CD14-positive monocyte (primary cell): Measurements from ENCODE around the gene KDM5C. TPM values are rescaled to one million over a fixed set of nuclear protein-coding genes. Genes with fewer than 3 reads are reported as not detected.

ENCODE experiments used
- DNase-seq, 3 donors: peaks; one replicate each; pipeline ENCODE4 v3.0.0-alpha.2; 2011 to 2022
- H2AFZ ChIP-seq: 2 replicates; pipeline ENCODE4 v1.6.0; 2012; ENCODE audit warnings: mild to moderate bottlenecking, low read depth, low read length, inconsistent platforms; ENCODE audit not compliant: insufficient read depth, poor library complexity, severe bottlenecking
- H3K27ac ChIP-seq, 2 donors: 1 replicate in 1 of 2; 2 replicates in 1 of 2; pipeline ENCODE4 v1.5.1; 2012 to 2013; ENCODE audit warnings: low read length in 2 of 2, control low read depth in 1 of 2, inconsistent platforms in 1 of 2, low read depth in 1 of 2, mild to moderate bottlenecking in 1 of 2
- H3K27me3 ChIP-seq, 2 donors: one replicate each; pipeline versions ENCODE4 v1.6.0 to v1.6.1; 2011 to 2013; ENCODE audit warnings: low read length in 2 of 2; ENCODE audit not compliant: control insufficient read depth in 2 of 2, insufficient read depth in 2 of 2
- H3K36me3 ChIP-seq, 2 donors: replicated peaks in 1 of 2; 1 replicate in 1 of 2; 2 replicates in 1 of 2; pipeline versions ENCODE4 v1.5.1 to v1.6.1; 2012 to 2013; ENCODE audit warnings: low read length in 2 of 2, control low read depth in 1 of 2, inconsistent platforms in 1 of 2, mild to moderate bottlenecking in 1 of 2; ENCODE audit not compliant: insufficient read depth in 2 of 2, control insufficient read depth in 1 of 2
- H3K4me1 ChIP-seq, 2 donors: 1 replicate in 1 of 2; 2 replicates in 1 of 2; pipeline versions ENCODE4 v1.5.1 to v1.6.1; 2012 to 2013; ENCODE audit warnings: low read length in 2 of 2, control low read depth in 1 of 2, inconsistent platforms in 1 of 2, mild to moderate bottlenecking in 1 of 2, moderate library complexity in 1 of 2; ENCODE audit not compliant: insufficient read depth in 2 of 2, control insufficient read depth in 1 of 2
- H3K4me2 ChIP-seq: replicated peaks from 2 replicates; pipeline ENCODE3; 2012; ENCODE audit warnings: low read length, moderate library complexity, mild to moderate bottlenecking; ENCODE audit not compliant: poor library complexity, severe bottlenecking; ENCODE audit errors: extremely low read depth
- H3K4me3 ChIP-seq, 3 experiments: fragments of 200-600 bp in 1 of 3; sonication (generic) in 1 of 3; replicated peaks in 1 of 3; 1 replicate in 2 of 3; 2 replicates in 1 of 3; pipeline ENCODE4 v1.5.1; 2011 to 2013; ENCODE audit warnings: low read length in 3 of 3, mild to moderate bottlenecking in 3 of 3, control low read depth in 2 of 3, low read depth in 2 of 3, inconsistent platforms in 1 of 3, moderate library complexity in 1 of 3
- H3K79me2 ChIP-seq: 2 replicates; pipeline ENCODE4 v1.6.0; 2012; ENCODE audit warnings: mild to moderate bottlenecking, control low read depth, inconsistent platforms, low read length, moderate library complexity; ENCODE audit not compliant: insufficient read depth
- H3K9ac ChIP-seq: 2 replicates; pipeline ENCODE4 v1.6.0; 2017; ENCODE audit warnings: low read length, mild to moderate bottlenecking; ENCODE audit not compliant: insufficient read depth, poor library complexity, severe bottlenecking
- H3K9me3 ChIP-seq, 2 donors: replicated peaks in 1 of 2; 1 replicate in 1 of 2; 2 replicates in 1 of 2; pipeline versions ENCODE4 v1.5.1 to v1.6.1; 2012 to 2013; ENCODE audit warnings: low read length in 2 of 2, control low read depth in 1 of 2; ENCODE audit not compliant: control insufficient read depth in 1 of 2, insufficient read depth in 1 of 2
- H4K20me1 ChIP-seq: 2 replicates; pipeline ENCODE4 v1.6.0; 2012; ENCODE audit warnings: mild to moderate bottlenecking, low read length, control low read depth, moderate library complexity; ENCODE audit not compliant: insufficient read depth
- H3K27ac Mint-ChIP-seq, 7 donors: one replicate each; pipeline ENCODE4 v1.8.0; 2020; ENCODE audit warnings: mild to moderate bottlenecking in 7 of 7, mixed read lengths in 7 of 7, moderate library complexity in 6 of 7, inconsistent platforms in 2 of 7
- H3K27me3 Mint-ChIP-seq, 3 donors: one replicate each; pipeline ENCODE4 v1.8.0; 2021 to 2022; ENCODE audit warnings: low read depth in 3 of 3, mild to moderate bottlenecking in 3 of 3, mixed read lengths in 3 of 3, moderate library complexity in 3 of 3, inconsistent platforms in 1 of 3
- H3K36me3 Mint-ChIP-seq, 2 donors: one replicate each; pipeline ENCODE4 v1.8.0; 2020; ENCODE audit warnings: mixed read lengths in 2 of 2, inconsistent platforms in 1 of 2, mild to moderate bottlenecking in 1 of 2
- H3K4me1 Mint-ChIP-seq: one replicate; pipeline ENCODE4 v1.8.0; 2020; ENCODE audit warnings: mild to moderate bottlenecking, mixed read lengths
- H3K4me3 Mint-ChIP-seq, 2 donors: one replicate each; pipeline ENCODE4 v1.8.0; 2020; ENCODE audit warnings: mild to moderate bottlenecking in 2 of 2, mixed read lengths in 2 of 2, moderate library complexity in 1 of 2
- H3K9me3 Mint-ChIP-seq, 7 donors: one replicate each; pipeline ENCODE4 v1.8.0; 2020 to 2022; ENCODE audit warnings: mixed read lengths in 7 of 7, mild to moderate bottlenecking in 6 of 7, moderate library complexity in 6 of 7, inconsistent platforms in 2 of 7
- CTCF ChIP-seq: fragments of 200-600 bp; IDR thresholded peaks from one replicate; pipeline ENCODE4 v1.8.0; 2022; ENCODE audit warnings: antibody characterized with exemption, mild to moderate bottlenecking
- WGBS: methylation state at CpG from one replicate; pipeline ENCODE4 v1.1.5; 2013; ENCODE audit warnings: missing lambda C conversion rate; ENCODE audit not compliant: insufficient coverage; 5-methylcytosine and 5-hydroxymethylcytosine counted together
- intact Hi-C, 2 donors: fragments of 100-400 bp; cut with micrococcal nuclease; formaldehyde crosslinking; loops; one replicate each; pipeline versions ENCODE4 v1.15.0 to v1.15.1; 2023
- polyA plus RNA-seq, 3 donors: library from polyadenylated mRNA; depleted of rRNA in 1 of 3; unstranded in 2 of 3; stranded (reverse) in 1 of 3; fragments of 300-500 nt in 2 of 3; fragments of >200 nt in 1 of 3; fragmentation: Illumina TruSeq in 2 of 3; gene quantifications; 1 replicate in 2 of 3; 2 replicates in 1 of 3; pipeline ENCODE4 v1.2.3, GENCODE V29; 2012 to 2021

The KDM5C gene
- polyA plus RNA-seq, 3 donors = 13.3 to 93.6 (median 16.7) TPM

GRCh38 chrX:53255738-53256191 lies 30.8 kb upstream of the KDM5C start:
- H3K4me2 ChIP-seq = no peak overlapping the region
- Mint-ChIP-seq H3K27me3 (peaks cover 8 to 50% (median 20%) of the 10 kb centered on the region in 3 donors), H3K9me3 (peaks cover 0 to 7% (median 0%) of the 10 kb centered on the region in 7 donors), H3K4me3 (no peak overlapping the region), H3K27ac (no peak overlapping the region), H3K36me3 (peaks cover 32 to 41% of the 10 kb centered on the region in 2 donors), H3K4me1 (peaks cover 5% of the 10 kb centered on the region)
- no peak for TF ChIP-seq CTCF
- H3K79me2 ChIP-seq = no peaks in the 10 kb centered on the region
- H3K9ac ChIP-seq = no peak overlapping the region
- no peaks in the 10 kb centered on the region for H3K9me3 ChIP-seq
- H3K27me3 ChIP-seq = peaks cover 0 to 5% of the 10 kb centered on the region in 2 donors
- no peak overlapping the region for H3K4me3 ChIP-seq
- H3K36me3 ChIP-seq = peaks cover 7 to 29% of the 10 kb centered on the region in 2 donors
- H3K27ac ChIP-seq = no peak overlapping the region
- peaks cover 19% of the 10 kb centered on the region for H4K20me1 ChIP-seq
- no peaks in the 10 kb centered on the region for H3K4me1 ChIP-seq
- H2AFZ ChIP-seq = no peak overlapping the region
- WGBS = 100% methylated on average over 2 of the region's 9 CpGs
- DNase-seq = no peak
- intact Hi-C loops = no loop called here

GRCh38 chrX:53254570-53255461 lies 29.8 kb upstream of the KDM5C start:
- Histone ChIP-seq H3K79me2 (no peaks in the 10 kb centered on the region), H3K27me3 (no peaks in the 10 kb centered on the region), H3K36me3 (peaks cover 12 to 39% of the 10 kb centered on the region in 2 donors), H3K9me3 (no peaks in the 10 kb centered on the region), H3K9ac (no peak overlapping the region), H3K4me2 (no peak overlapping the region), H3K27ac (no peak overlapping the region), H4K20me1 (peaks cover 19% of the 10 kb centered on the region), H3K4me1 (no peaks in the 10 kb centered on the region), H2AFZ (no peak overlapping the region), H3K4me3 (no peak overlapping the region)
- Mint-ChIP-seq H3K27me3 (peaks cover 5 to 42% (median 12%) of the 10 kb centered on the region in 3 donors), H3K9me3 (peaks cover 0 to 7% (median 0%) of the 10 kb centered on the region in 7 donors), H3K27ac (no peak overlapping the region), H3K4me3 (no peak overlapping the region), H3K36me3 (peaks cover 36 to 40% of the 10 kb centered on the region in 2 donors), H3K4me1 (no peaks in the 10 kb centered on the region)
- WGBS = 98% methylated on average over 8 of the region's 22 CpGs
- no peak for DNase-seq
- TF ChIP-seq CTCF = no peak
- intact Hi-C loops = no loop called here
